PC-9 (cell line): ENCODE measurements around the gene SERPINA10.

ENCODE experiments used
- EZH2 ChIP-seq: fragments of 200-600 bp; sonication (generic); IDR thresholded peaks from 2 replicates; pipeline ENCODE4 v1.8.0; 2017; ENCODE audit warnings: antibody characterized with exemption, low read depth
- TF ChIP-seq, protein P1 (sequence below): fragments of 200-600 bp; sonication (generic); conservative IDR thresholded peaks from 2 replicates; pipeline ENCODE4 v1.6.1; 2017; ENCODE audit warnings: mixed run types, antibody characterized with exemption, mild to moderate bottlenecking, moderate library complexity

DNA sequence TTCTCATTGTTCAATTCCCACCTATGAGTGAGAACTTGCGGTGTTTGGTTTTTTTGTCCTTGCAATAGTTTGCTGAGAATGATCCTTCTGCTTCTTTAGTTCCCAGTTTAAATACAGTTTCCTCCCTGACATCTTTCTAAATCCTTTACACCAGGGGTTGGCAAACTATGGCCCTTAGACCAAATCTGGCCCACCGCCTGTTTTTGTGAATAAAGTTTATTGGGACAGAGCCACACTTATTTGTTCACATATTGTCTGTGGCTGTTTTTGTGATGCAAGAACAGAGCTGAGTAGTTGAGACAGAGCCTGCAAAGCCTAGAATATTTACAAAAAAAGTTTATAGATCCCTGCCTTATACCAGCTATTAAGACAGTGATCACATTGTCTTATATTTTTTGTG, 53.7 kb downstream of the SERPINA10 start:
- TF ChIP-seq, protein P1, sequence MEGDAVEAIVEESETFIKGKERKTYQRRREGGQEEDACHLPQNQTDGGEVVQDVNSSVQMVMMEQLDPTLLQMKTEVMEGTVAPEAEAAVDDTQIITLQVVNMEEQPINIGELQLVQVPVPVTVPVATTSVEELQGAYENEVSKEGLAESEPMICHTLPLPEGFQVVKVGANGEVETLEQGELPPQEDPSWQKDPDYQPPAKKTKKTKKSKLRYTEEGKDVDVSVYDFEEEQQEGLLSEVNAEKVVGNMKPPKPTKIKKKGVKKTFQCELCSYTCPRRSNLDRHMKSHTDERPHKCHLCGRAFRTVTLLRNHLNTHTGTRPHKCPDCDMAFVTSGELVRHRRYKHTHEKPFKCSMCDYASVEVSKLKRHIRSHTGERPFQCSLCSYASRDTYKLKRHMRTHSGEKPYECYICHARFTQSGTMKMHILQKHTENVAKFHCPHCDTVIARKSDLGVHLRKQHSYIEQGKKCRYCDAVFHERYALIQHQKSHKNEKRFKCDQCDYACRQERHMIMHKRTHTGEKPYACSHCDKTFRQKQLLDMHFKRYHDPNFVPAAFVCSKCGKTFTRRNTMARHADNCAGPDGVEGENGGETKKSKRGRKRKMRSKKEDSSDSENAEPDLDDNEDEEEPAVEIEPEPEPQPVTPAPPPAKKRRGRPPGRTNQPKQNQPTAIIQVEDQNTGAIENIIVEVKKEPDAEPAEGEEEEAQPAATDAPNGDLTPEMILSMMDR = no peak
- no peak for TF ChIP-seq EZH2
